ENCODE measurements around the gene DENND2D. TPM values are rescaled to one million over a fixed set of nuclear protein-coding genes. Genes with fewer than 3 reads are reported as not detected.

Gene DENND2D
- total RNA-seq, 2 experiments from 2014 or later: 156 to 157 TPM

GRCh38 chr1:111232134-111232533 lies 31.7 kb upstream of the DENND2D start:
- no peak for DNase-seq
- ChIA-PET POLR2A (interaction anchor here (0.7 kb wide), 1 partner anchor 168 kb away, joined by 3 read pairs; no protein-coding TSS in a partner anchor), CTCF (interaction anchor here (1.9 kb wide), 1 partner anchor 168 kb away, joined by 4 read pairs; no protein-coding TSS in a partner anchor)
- H3K36me3 Mint-ChIP-seq: no peaks in the 10 kb centered on the region
- H3K27ac Mint-ChIP-seq: no peak overlapping the region
- H3K4me3 Mint-ChIP-seq: no peak overlapping the region
- intact Hi-C loops (cut with micrococcal nuclease): no loop called here
- H3K9me3 Mint-ChIP-seq: no peaks in the 10 kb centered on the region
- H3K4me1 Mint-ChIP-seq (ENCODE audit: low read depth): peaks cover 34% of the 10 kb centered on the region
- H3K27me3 Mint-ChIP-seq: no peaks in the 10 kb centered on the region

- Mint-ChIP-seq H3K36me3 (no peaks in the 10 kb centered on the region), H3K4me3 (no peak overlapping the region), H3K27me3 (no peaks in the 10 kb centered on the region), H3K27ac (no peak overlapping the region), H3K9me3 (no peaks in the 10 kb centered on the region), H3K4me1 (ENCODE audit: low read depth) (peaks cover 57% of the 10 kb centered on the region)
- POLR2A ChIA-PET: interaction anchor here (0.7 to 1.0 kb wide), 2 partner anchors 13 to 15 kb away, joined by 3 to 5 read pairs; no protein-coding TSS in a partner anchor
- no peak for DNase-seq
- CTCF ChIA-PET: interaction anchor here (1.0 to 12.9 kb wide), 2 partner anchors 105 to 173 kb away, joined by 4 to 169 read pairs; no protein-coding TSS in a partner anchor
- intact Hi-C loops (cut with micrococcal nuclease): loop anchor here (2.0 kb wide), 1 partner anchor 46 kb away; no protein-coding TSS in a partner anchor
These were observed 28.3 kb upstream of the DENND2D start for GRCh38 chr1:111228748-111229126.

GRCh38 chr1:111227851-111228747 lies 27.7 kb upstream of the DENND2D start:
- H3K36me3 Mint-ChIP-seq: no peaks in the 10 kb centered on the region
- H3K4me1 Mint-ChIP-seq (ENCODE audit: low read depth): peaks cover 63% of the 10 kb centered on the region
- H3K9me3 Mint-ChIP-seq: no peaks in the 10 kb centered on the region
- ChIA-PET CTCF (interaction anchor here (1.0 to 12.9 kb wide), 5 partner anchors 13 to 541 kb away, joined by 3 to 169 read pairs (median 3); no protein-coding TSS in a partner anchor), POLR2A (interaction anchor here (0.7 to 1.0 kb wide), 3 partner anchors 9 to 14 kb away, joined by 3 to 5 read pairs (median 5); no protein-coding TSS in a partner anchor)
- no peaks in the 10 kb centered on the region for H3K27me3 Mint-ChIP-seq
- intact Hi-C loops (cut with micrococcal nuclease): loop anchor here (2.0 kb wide), 1 partner anchor 47 kb away; no protein-coding TSS in a partner anchor
- no peak for DNase-seq
- peak overlapping the region; percentile 42 for H3K27ac Mint-ChIP-seq
- no peak overlapping the region for H3K4me3 Mint-ChIP-seq

- Mint-ChIP-seq H3K9me3 (no peaks in the 10 kb centered on the region), H3K27me3 (no peaks in the 10 kb centered on the region), H3K4me1 (ENCODE audit: low read depth) (peaks cover 69% of the 10 kb centered on the region), H3K27ac (peak within 1 kb of the TSS; percentile 42), H3K36me3 (no peaks in the 10 kb centered on the region), H3K4me3 (no peak within 1 kb of the TSS)
- CTCF ChIA-PET: interaction anchor here (0.7 to 12.9 kb wide), 5 partner anchors 12 to 542 kb away, joined by 3 to 169 read pairs (median 3); no protein-coding TSS in a partner anchor
- DNase-seq: no peak
- POLR2A ChIA-PET: interaction anchor here (0.7 kb wide), 1 partner anchor 8 kb away, joined by 5 read pairs; no protein-coding TSS in a partner anchor
- intact Hi-C loops (cut with micrococcal nuclease): no loop called here
These were observed 27.0 kb upstream of the DENND2D start, which contains the start of gene CHI3L2 for GRCh38 chr1:111227434-111227833. Gene CHI3L2, plus strand, starts transcription at chr1:111227713. Its CDS starts 17 bp downstream, at chr1:111227730.

GRCh38 chr1:111225717-111226400 lies 25.4 kb upstream of the DENND2D start:
- Mint-ChIP-seq H3K27ac (peak overlapping the region; percentile 59), H3K9me3 (no peaks in the 10 kb centered on the region), H3K27me3 (no peaks in the 10 kb centered on the region), H3K4me3 (peak overlapping the region; percentile 48), H3K36me3 (no peaks in the 10 kb centered on the region), H3K4me1 (ENCODE audit: low read depth) (peaks cover 85% of the 10 kb centered on the region)
- DNase-seq: no peak
- intact Hi-C loops (cut with micrococcal nuclease): no loop called here
- ChIA-PET CTCF (interaction anchor here (0.6 to 12.9 kb wide), 10 partner anchors 10 to 1192 kb away, joined by 3 to 169 read pairs (median 4); no protein-coding TSS in a partner anchor), POLR2A (interaction anchor here (1.0 kb wide), 1 partner anchor 24 kb away, joined by 3 read pairs; no protein-coding TSS in a partner anchor)

GRCh38 chr1:111225091-111225490 lies 24.6 kb upstream of the DENND2D start:
- peak overlapping the region; percentile 59 for H3K27ac Mint-ChIP-seq
- DNase-seq: no peak
- H3K9me3 Mint-ChIP-seq: no peaks in the 10 kb centered on the region
- intact Hi-C loops (cut with micrococcal nuclease): no loop called here
- ChIA-PET CTCF (interaction anchor here (1.0 to 12.9 kb wide), 8 partner anchors 9 to 194 kb away, joined by 3 to 169 read pairs (median 4); no protein-coding TSS in a partner anchor), POLR2A (interaction anchor here (1.0 kb wide), 1 partner anchor 23 kb away, joined by 3 read pairs; no protein-coding TSS in a partner anchor)
- peaks cover 88% of the 10 kb centered on the region for H3K4me1 Mint-ChIP-seq (ENCODE audit: low read depth)
- H3K27me3 Mint-ChIP-seq: no peaks in the 10 kb centered on the region
- H3K36me3 Mint-ChIP-seq: no peaks in the 10 kb centered on the region
- H3K4me3 Mint-ChIP-seq: peak overlapping the region; percentile 48

- H3K4me3 Mint-ChIP-seq: no peak overlapping the region
- H3K27ac Mint-ChIP-seq: peak overlapping the region; percentile 95
- H3K9me3 Mint-ChIP-seq: no peaks in the 10 kb centered on the region
- POLR2A ChIA-PET: interaction anchor here (0.7 to 1.4 kb wide), 2 partner anchors 25 to 178 kb away, joined by 3 read pairs; no protein-coding TSS in a partner anchor
- intact Hi-C loops (cut with micrococcal nuclease): loop anchor here (1.0 to 5.0 kb wide), 6 partner anchors 36 to 394 kb away; partner anchors contain the start of gene RAP1A
- no peaks in the 10 kb centered on the region for H3K36me3 Mint-ChIP-seq
- H3K27me3 Mint-ChIP-seq: no peaks in the 10 kb centered on the region
- H3K4me1 Mint-ChIP-seq (ENCODE audit: low read depth): peaks cover 91% of the 10 kb centered on the region
- CTCF ChIA-PET: interaction anchor here (0.6 to 12.9 kb wide), 39 partner anchors 9 to 546 kb away, joined by 3 to 169 read pairs (median 5); partner anchors contain the start of gene WDR77
- DNase-seq: no peak
These were observed 22.8 kb upstream of the DENND2D start for GRCh38 chr1:111223126-111223685.

- H3K36me3 Mint-ChIP-seq: no peaks in the 10 kb centered on the region
These were observed 22.1 kb upstream of the DENND2D start for GRCh38 chr1:111222308-111223125.

GRCh38 chr1:111221633-111222291 lies 21.3 kb upstream of the DENND2D start:
- Mint-ChIP-seq H3K36me3 (no peaks in the 10 kb centered on the region), H3K4me3 (peak overlapping the region; percentile 35), H3K27ac (peak overlapping the region; percentile 95), H3K9me3 (no peaks in the 10 kb centered on the region), H3K27me3 (no peaks in the 10 kb centered on the region), H3K4me1 (ENCODE audit: low read depth) (peaks cover 91% of the 10 kb centered on the region)
- ChIA-PET POLR2A (interaction anchor here (1.2 to 8.8 kb wide), 4 partner anchors 24 to 371 kb away, joined by 3 to 256 read pairs (median 5); partner anchors contain the start of gene DENND2D), CTCF (interaction anchor here (1.2 to 12.9 kb wide), 5 partner anchors 21 to 286 kb away, joined by 3 to 169 read pairs (median 8); partner anchors contain the start of gene DENND2D)
- peak; percentile 82 for DNase-seq
- intact Hi-C loops (cut with micrococcal nuclease): loop anchor here (1.0 to 5.0 kb wide), 5 partner anchors 21 to 396 kb away; partner anchors contain the start of genes DENND2D and RAP1A

More at GRCh38 chr1:111222308-111223125, 22.1 kb upstream of the DENND2D start:
- Mint-ChIP-seq H3K27ac (peak overlapping the region; percentile 95), H3K9me3 (no peaks in the 10 kb centered on the region), H3K4me3 (peak overlapping the region; percentile 61), H3K27me3 (no peaks in the 10 kb centered on the region), H3K4me1 (ENCODE audit: low read depth) (peaks cover 91% of the 10 kb centered on the region)
- intact Hi-C loops (cut with micrococcal nuclease): loop anchor here (1.0 to 5.0 kb wide), 7 partner anchors 22 to 395 kb away; partner anchors contain the start of genes DENND2D and RAP1A
- peak; percentile 89 for DNase-seq
- ChIA-PET POLR2A (interaction anchor here (0.7 to 8.8 kb wide), 4 partner anchors 24 to 179 kb away, joined by 3 to 256 read pairs (median 4); partner anchors contain the start of gene DENND2D), CTCF (interaction anchor here (0.6 to 12.9 kb wide), 38 partner anchors 8 to 547 kb away, joined by 3 to 169 read pairs (median 5); partner anchors contain the start of gene WDR77)
